ENCODE results near the gene SPECC1L.
"Not testable (repeated sequence)": the region's sequence is repeated elsewhere in the genome, so short reads cannot be mapped to it uniquely, and the experiment has no call there.

SPECC1L gene

DNA sequence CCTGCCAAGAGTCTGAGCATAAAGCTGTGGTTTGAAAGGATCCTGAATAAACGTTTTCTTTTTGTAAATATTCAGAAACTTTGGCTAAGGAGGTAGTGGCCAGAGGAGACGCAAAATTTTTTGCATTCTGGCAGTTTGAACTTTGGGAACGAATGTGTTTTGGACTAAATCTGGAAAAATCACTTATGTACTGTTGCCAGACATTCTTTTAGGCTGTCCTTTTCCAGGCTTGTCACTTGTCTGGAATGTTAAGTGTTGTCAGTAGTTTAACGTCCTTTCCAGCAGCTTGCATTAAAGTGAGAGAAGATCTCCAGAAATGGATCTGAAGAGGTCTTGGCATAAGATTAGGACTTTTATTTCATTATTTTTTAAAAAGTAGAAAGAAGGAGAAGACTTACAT is 18.5 kb downstream of the SPECC1L start:
- no peak for DNase-seq

DNA sequence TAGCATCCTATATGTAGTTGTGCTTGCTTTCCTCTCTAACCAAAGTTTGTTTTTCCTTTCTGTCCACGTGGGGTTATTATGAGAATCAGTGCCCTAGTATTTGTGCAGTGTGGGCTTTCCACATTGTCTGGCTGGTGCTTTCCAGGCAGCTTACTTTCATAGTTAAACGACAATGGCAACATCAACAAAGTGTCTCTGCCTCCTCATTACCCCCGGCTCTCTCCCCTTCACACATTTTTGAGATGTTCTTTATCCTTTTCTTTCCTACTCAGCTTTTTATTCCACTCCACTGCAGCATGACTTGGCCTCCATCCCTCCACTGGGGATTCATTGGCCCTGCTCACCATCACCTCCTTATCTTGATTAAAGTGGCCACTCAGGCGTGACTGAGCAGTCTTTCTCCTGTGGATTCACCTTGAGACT is 19.1 kb downstream of the SPECC1L start:
- no peak for DNase-seq

DNA sequence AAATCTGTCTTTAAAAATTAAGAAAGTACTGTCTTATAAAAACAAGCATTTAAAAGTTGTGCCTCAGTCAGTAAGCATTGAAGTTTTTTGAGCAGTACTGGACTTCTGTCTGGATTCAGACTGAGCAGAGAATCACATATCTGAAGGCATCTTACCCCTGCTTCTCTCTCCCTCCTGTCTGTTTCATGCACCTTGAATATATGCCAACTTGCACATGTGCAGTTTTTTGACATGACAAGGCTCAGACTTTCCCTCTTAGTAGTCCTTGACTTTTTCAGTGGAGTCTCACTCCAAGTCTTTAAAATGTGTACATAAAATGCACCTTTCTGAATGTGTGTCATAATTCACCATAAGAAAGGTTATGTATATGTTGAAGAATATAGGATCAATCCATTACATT is 19.8 kb downstream of the SPECC1L start:
- DNase-seq, result no peak

DNA sequence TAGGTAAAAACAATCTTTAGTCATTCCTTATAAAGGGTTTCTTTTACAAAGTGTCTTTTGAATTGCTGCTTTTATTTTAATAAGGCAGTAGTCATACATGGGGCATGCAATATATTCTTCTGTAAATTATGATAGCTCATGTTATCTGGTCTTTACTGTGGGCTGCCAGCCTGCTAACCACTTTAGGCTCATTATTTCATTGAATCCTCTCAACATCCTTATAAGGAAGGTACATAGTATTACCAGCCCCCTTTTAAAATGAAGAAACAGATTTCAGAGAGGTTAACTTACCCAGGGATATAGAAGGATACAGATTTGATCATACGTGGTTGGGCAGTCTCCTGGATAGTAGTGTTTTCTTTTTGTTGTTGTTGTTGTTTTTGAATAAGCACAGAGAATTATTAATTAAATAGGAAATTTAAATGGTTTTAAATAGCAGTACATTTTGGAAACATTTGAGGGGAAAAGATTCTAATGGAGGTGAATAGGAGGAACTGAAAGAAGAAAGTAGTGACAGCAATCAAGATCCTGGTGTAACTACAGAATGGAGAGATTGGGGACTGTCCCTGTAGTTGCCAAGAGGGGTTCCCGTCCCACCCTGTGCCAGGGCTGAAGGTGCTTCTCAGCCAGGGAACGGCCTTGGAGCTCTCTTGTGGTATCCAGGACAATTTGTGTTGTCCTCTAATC is 21.0 kb downstream of the SPECC1L start:
- DNase-seq, result no peak

DNA sequence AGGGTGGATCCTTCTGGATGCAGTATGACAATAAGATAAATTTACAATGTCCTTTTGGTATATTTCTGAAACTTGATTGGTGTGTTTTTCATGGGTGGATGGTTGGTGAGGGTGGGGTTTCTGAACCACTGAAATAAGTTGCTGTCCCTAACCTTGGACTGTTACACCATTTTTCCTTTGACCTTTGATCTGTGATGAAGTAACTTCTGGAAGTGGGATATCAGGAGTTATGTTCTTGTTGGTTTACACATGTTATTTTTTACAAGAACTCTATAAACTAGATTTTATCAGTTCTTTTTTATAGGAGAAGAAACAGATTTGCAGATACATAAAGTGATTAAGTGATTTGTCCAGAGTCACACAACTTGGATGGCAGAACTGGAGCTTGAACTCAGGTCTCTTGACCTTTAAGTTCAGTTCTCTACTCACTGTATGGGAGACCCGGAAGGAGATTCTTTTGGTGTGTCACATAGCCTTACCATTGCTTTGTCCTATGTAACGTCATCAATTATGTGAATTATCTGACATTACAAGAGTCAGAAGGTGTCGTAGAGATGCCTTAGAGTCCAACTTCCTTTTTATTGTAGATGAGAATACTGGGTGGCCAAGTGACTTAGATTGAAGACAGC is 21.7 kb downstream of the SPECC1L start:
- not testable (repeated sequence) for DNase-seq

DNA sequence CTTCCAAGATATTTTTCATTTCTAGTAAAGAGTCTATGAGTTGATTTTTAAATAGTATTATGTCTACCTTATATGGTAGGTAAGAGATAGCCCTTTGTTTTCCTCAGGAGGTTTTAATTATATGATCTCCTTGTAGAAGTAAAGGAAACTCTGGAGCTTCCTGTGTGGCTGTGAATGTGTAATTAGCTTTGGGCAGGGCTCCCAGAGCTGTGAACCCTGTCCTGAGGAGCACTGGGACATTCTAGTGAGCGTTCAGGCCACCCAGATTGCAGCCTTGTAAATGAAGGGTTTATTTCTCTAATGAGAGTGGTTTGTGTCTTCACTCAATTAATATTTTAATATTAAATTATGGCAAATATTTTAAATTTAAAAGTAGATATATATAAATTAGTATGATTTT is 24.3 kb downstream of the SPECC1L start:
- DNase-seq, result not testable (repeated sequence)

DNA sequence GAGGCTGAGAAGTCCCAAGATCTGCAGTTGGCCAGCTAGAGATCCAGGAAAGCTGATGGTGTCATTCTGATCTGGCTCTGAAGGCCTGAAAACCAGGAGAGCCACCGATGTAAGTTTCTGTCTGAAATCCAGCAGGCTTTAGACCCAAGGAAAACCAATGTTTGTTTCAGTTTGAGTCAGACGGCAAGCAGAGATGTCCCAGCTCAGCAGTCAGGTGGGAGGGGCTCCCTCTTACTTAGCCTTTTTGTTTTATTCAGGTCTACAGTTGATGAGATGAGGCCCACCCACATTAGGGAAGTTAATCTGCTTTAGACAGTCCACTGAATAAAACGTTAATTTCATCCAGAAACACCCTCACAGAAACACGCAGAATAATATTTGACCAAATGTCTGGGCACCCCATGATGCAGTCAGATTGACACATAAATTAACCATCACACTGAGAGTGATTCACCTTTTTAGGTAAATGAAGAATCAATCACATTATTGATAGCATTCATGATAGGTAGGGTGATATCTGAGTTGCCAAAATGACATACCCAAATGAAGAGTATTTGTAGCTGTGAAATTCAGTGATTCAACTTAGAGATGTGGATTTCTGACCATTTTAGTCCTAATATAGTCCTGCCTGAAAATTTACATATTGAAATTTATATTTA is 28.0 kb downstream of the SPECC1L start:
- not testable (repeated sequence) for DNase-seq

DNA sequence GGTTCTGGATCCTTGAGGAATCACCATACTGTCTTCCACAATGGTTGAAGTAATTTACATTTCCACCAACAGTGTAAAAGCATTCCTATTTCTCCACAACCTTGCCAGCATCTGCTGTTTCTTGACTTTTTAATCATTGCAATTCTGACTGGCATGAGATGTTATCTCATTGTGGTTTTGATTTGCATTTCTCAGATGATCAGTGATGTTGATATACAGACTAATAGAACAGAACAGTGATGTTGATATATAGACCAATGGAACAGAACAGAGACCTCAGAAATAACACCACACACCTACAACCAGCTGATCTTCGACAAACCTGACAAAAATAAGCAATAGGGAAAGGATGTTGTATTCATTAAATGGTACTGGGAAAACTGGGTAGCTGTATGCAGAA is 29.9 kb downstream of the SPECC1L start:
- DNase-seq, result not testable (repeated sequence)

DNA sequence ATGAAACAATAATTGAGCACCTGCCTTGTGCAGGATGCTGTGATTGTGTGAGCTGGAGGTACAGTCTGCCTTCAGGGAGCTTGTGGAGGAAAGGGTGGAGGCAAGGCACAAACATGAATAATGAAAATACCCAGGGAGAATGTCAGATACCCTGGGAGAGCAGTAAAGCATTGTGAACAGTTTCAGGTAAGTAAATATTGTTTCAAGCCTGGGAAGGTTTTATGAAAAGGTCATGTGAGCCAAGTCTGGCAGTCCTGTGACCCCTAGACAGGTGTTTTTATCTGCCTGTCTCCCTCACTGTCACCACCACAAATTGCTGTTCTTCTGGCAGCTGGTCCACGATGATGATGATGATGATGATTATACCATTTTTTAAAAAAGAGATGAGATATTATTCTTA is 32.0 kb downstream of the SPECC1L start:
- no peak for DNase-seq

DNA sequence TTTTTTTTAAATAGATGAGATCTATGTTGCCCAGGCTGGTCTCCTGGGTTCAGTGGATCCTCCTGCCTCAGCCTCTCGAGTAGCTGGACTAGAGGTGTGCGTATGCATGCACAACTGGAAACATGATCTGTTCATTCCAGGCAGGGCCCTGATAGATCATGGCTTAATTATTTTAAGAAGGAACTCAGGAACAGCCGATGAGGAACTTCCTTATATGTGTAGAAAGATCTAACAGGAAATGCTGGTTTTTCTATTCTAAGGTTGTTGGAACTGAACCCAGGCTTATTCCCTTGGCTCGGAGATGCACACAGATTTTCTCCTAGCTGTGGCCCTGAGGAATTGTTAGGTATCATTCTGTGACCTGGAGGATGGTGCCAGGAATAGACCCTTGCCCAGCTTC is 32.4 kb downstream of the SPECC1L start:
- DNase-seq, result no peak

DNA sequence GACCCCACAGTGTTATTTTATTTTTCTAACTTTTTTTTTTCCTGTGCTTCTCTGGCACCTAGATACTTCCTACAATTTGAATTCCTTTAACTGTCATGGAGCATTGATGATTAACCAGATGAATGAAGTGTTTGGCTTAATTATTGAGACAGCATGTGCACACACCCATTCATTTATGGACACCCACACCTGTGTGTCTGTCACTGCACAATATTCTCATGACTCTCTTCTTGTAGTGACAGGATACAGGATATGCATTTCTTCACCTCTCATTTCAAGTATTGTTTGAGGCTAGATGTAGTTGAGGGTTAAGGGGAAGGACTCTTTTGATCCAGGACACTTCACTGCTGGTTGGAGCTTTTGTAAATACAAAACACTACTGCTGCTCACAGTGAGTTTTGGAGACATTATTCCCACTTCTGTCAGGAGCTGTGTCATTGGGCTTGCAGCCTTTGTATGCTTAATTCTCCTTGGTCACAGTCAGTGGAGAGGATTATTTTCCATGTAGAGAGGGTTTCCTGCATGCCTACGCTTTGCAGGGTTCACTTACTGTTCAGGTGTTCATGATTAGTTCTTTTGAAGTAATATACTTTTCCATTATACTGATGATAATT is 33.5 kb downstream of the SPECC1L start:
- DNase-seq, result no peak

DNA sequence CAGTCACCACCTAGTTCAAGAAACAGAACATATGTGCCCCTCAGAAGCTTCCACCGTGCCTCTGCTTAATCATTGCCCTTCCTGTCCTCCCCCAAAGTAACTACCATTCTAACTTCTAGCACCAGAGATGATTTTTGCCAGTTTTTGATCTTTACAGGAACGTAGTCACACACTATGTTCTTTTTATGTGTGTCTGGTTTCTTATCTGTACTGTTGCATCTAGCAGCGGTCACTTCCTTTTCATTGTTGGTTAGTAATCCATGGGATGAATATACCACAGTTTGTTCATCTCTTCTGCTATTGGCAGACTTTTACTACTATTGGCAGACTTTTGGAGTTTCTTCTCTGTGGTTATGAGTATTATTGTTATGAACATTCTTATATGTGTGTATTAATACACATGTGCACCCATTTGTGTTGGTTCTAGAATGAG is 34.6 kb downstream of the SPECC1L start:
- DNase-seq, result no peak

DNA sequence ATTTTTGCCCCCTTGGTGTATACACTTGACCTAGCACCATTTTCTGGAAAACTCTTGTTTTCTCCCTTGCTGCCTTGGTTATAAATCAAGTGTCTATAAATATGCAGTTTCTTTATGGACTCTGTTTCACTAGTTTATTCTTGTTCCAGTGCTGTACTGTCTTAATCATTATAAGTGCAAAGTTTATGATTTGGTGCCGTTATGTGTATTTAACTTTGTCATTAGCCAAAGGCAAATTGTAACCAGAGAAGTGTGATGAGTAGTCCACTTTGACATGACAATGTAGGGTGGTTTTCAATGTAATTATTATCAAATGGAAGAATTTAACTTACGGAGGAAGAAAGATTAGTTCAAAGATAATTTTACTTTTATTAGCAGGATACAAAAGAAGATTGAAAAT is 40.3 kb downstream of the SPECC1L start:
- DNase-seq, result no peak

DNA sequence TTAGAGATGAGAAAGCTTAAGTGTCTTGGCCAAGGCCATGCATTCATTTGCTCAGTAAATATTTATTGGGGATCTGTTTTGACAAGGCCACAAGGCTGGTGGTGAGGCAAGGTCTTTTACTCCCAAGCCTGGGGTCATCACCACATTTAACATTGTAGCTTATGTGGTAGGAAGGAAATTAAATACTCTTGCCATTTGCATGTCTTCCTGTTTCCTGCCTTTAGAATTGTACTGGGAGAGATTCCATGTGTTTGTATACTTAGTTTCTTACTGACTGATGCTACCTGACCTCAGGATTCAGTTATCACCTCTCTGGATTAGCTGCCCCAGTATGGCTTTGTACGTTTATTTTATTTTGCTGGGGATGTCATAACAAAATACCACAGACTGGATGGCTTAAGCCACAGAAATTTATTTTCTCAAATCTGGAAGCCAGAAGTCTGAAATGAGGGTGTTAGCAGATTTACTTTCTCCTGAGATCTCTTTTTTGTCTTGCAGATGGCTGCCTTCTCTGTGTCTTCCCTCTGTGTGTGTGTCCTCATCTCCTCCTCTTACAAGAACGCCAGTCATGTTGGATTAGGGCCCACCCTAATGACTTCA is 44.8 kb downstream of the SPECC1L start:
- DNase-seq, result no peak

DNA sequence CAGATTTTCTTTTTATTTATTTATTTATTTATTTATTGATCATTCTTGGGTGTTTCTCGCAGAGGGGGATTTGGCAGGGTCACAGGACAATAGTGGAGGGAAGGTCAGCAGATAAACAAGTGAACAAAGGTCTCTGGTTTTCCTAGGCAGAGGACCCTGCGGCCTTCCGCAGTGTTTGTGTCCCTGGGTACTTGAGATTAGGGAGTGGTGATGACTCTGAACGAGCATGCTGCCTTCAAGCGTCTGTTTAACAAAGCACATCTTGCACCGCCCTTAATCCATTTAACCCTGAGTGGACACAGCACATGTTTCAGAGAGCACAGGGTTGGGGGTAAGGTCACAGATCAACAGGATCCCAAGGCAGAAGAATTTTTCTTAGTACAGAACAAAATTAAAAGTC is 45.6 kb downstream of the SPECC1L start:
- not testable (repeated sequence) for DNase-seq

DNA sequence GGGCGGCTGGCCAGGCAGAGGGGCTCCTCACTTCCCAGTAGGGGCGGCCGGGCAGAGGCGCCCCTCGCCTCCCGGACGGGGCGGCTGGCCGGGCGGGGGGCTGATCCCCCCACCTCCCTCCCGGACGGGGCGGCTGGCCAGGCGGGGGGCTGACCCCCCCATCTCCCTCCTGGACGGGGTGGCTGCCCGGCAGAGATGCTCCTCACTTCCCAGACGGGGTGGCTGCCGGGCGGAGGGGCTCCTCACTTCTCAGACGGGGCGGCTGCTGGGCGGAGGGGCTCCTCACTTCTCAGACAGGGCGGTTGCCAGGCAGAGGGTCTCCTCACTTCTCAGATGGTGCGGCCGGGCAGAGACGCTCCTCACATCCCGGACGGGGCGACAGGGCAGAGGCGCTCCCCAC is 46.9 kb downstream of the SPECC1L start:
- not testable (repeated sequence) for DNase-seq

DNA sequence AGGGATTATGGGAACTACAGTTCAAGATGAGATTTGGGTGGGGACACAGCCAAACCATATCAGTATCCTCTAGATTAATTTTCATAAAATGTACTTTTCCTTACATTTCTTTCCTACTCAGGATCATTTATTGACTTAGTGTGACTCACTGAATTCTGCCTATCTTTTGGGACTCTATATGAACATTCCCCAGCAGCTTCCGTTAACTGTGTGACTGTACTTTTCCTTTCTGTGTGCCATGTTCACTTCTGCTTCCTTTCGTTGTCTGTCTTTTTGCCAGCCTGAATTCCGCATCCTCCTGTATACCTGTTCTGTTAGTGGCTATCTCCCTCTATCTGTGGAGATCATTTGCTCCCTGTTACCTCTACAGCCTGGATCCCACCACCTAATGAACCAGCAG is 48.8 kb downstream of the SPECC1L start:
- no peak for DNase-seq

DNA sequence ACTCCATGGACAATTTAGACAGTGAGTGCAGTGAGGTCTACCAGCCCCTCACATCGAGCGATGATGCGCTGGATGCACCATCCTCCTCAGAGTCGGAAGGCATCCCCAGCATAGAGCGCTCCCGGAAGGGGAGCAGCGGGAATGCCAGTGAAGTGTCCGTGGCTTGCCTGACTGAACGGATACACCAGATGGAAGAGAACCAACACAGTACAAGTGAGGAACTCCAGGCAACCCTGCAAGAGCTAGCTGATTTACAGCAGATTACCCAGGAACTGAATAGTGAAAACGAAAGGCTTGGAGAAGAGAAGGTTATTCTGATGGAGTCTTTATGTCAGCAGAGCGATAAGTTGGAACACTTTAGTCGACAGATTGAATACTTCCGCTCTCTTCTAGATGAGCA is 51.4 kb downstream of the SPECC1L start:
- DNase-seq, result no peak

DNA sequence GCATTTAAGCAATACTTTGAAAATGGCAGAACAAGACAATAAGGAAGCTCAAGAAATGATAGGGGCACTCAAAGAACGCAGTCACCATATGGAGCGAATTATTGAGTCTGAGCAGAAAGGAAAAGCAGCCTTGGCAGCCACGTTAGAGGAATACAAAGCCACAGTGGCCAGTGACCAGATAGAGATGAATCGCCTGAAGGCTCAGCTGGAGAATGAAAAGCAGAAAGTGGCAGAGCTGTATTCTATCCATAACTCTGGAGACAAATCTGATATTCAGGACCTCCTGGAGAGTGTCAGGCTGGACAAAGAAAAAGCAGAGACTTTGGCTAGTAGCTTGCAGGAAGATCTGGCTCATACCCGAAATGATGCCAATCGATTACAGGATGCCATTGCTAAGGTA is 51.9 kb downstream of the SPECC1L start:
- DNase-seq, result no peak

DNA sequence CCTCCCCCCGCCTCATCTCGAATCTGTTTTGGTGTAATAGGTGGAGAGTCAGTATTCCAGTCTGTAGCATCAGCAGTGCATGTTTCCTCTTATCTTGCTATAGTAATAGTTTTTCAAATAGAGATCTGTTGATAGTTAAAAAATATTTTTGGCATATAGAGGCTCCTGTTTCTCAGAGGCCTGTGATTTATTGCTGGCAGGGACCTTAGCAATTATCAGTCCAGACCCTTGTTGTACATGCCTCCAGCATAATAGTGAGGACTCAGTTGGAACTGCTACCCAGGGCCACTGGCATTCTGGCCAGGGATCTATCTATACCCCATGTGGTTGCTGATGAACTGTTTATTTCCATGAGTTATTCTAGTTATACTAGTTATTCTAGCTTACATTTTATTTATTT is 52.6 kb downstream of the SPECC1L start:
- no peak for DNase-seq

DNA sequence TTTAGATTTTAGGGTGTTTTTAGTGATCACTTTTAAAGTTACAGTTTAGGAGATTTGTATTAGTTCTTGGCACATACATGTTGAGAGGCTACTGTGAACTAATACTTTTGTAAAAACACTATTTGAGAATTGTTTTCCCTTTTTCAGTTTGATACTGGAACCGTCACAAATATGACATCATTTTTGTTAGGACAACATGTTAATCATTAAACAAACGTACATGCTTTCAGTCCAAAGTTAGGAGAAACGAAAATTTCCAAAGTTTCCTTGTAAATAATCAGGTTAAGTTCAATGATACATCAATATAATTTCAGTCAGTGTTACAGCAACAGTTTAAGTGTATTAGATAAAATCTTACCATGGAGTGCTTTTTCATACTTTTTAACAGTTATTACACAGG is 53.1 kb downstream of the SPECC1L start:
- DNase-seq, result no peak

DNA sequence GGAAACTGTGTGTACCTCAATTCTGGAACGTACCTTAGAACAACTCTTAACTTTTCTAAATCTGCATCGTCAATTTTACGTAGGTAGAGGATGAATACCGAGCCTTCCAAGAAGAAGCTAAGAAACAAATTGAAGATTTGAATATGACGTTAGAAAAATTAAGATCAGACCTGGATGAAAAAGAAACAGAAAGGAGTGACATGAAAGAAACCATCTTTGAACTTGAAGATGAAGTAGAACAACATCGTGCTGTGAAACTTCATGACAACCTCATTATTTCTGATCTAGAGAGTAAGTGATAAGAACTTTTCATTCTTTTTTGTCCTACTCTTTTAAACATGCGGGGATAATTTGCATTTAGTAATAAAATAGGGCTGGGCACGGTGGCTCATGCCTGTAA is 53.5 kb downstream of the SPECC1L start:
- DNase-seq, result no peak

DNA sequence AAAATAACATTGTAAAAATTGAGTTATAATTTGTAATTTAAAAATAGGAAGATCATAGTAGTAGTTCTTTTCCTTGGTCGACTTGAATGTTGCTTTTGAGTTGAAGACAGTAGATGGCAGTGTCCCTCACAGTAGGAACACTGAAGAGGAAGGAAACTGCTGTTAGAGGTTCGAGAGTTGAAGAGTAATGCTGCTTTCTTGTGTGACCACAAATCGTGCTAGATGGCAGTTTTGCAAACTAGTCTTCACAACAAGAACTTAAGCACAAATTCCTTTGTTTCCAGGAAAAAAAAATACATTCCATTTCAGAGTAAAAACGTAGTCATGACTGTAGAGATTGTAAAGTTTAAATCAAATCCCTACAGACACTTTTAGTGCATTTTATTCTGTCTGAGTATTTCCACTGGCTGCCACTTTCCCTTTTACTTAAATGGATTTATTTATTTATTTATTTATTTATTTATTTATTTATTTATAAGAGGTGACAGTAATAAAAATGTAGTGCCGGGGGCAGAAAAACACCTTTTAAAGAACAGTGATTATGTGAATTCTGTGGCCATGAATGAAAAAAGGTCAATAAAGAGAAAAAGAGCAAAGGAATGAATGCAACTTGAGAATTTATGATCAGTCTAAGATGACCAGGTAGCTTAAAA is 54.6 kb downstream of the SPECC1L start:
- no peak for DNase-seq

Data from activated naive CD4-positive, alpha-beta T cell treated with anti-CD3 and anti-CD28 coated beads, Interleukin-2, amount 50 U/mL, for 16 hours (primary cell).